Stimulated activated naive CD8-positive, alpha-beta T cell treated with anti-CD3 and anti-CD28 coated beads, Interleukin-15, Interleukin-2, amounts not matched to agents 100 U/mL and 50 U/mL, for 24 hours (primary cell): ENCODE measurements around the gene OSBPL3.

Experiments
- ATAC-seq: fragments of 150-1000 bp; cut with Tn5 transposase; one replicate; pipeline ENCODE4 v1.10.0; 2021
- DNase-seq: peaks from one replicate; pipeline ENCODE4 v3.0.0; 2021

OSBPL3 gene

DNA sequence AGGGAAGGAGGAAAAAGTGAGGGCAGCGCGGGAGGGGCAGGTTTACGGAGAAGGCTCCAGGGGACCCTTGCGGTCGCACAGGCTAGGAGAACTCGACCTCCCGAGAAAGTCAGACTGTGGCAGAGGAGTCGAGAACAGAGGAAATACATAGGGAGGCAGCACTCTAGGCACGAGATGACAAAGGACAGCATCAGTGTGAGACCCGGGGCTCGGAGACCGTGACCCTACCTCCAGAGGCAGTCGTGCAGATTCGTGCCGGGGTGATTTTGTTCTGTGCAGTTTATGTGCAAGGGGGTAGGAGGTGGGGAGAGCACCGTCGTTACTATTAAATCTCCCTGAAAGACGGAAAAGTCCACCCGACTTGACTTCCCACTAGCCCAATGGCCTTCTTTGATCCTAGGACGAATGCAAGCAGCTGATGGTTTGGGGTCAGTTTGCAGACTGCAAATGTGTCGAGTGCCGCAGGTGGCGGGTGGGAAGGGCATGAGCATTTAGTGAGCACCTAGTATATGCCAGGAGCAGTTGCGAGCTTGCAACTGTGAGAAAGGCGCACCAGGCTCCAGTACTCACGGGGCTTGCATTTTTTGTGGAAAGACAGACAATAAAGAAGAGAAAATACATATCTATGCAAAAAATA, 674 bp upstream of the OSBPL3 start:
- DNase-seq (peak; percentile 55), ATAC-seq (peak; percentile 24)

DNA sequence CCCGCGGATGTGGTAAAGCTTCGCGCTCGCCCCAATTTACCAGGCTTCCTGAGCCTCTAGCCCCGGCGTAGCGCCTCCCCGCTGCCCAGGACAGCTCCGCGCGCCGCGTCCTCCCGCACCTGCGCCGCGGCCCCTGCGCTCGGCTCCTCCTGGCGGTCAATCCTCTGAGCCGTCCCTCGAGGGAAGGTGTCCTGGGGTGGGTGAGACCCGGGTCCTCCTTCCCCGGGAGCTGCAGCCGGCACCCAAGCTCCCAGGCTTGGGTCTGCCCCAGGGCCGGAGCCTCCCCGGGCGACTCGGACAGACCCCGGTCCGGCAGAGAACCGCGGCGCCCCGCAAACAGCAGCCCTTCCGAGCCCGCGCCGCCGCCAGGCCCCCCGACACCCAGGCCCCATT, 512 bp downstream of the OSBPL3 start:
- DNase-seq = peak; percentile 81
- peak; percentile 42 for ATAC-seq

DNA sequence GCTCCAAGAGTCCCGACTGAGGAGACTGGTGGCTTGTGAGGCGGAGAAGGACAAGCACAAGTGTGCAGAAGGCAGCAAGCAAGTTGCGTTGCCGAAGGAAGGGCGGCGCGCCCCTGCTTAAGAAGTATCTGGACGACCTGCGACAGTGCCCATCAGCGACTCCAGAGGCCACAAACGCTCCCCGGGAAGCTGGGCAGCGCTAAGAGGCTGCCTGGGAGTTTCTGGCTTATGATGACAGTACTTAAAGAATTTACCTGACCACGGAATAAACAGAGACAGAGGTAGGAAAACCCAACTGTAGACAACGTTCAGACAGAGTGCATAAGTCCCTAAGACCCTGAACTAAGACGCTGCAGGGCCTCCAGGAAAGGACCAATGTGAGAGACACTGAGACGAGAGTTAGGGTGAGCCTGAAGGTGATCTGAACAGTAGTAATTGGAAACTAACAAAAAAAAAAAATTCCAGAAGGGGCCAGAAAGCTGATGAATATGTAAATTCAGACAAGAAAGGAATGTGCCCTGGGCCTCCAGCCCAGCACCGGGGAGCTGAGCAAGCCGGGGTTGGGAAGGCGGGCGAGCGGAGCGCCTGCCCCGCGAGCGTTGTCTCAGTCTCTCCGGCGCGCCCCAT, 1.0 kb downstream of the OSBPL3 start:
- DNase-seq (no peak), ATAC-seq (no peak)

DNA sequence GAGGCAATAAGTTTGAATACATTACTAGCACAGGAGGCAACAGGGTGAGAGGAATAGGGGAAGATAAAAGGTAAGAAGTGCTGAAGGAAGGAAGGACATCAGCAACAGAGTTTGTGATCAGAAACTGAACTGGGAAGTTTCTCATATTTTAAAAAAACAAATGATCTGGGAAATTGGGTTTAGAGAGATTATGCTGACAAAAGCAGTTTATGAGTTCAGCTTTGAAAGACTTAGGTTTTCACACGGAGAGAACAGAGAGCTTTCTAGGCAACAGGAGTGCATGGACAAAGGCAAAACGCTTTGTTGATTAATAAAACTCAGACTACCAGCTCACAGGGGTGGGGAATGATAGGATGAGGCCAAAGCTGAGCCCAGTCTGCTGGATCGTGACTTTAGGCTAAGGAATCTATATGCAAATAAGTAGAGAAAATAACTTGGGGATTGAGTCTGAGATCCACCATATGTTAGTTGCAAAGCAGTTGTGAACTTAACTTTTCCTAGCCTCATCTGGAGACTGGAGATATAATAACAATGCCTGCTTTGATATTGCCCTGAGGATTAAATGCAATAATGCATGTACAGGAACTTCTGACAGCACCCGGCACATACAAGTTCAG, 4.2 kb downstream of the OSBPL3 start:
- DNase-seq = no peak
- ATAC-seq = no peak

DNA sequence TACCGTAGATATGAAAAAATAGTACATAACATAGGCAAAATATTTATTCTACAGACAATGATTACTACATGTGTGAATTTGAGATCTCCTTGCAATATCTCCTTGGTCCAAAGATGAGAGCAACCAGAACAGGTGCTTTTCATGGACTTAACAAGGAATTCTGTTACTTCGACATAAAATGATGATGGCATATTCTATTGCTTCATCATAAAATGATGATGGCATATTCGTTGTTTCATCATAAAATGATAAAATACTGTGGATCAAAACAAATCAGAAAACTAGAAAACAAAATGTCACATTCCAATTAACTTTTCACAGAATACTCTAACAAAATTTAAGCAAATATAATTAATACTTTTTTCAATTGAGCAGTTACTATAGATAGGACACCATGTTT, 4.8 kb downstream of the OSBPL3 start:
- no peak for ATAC-seq

DNA sequence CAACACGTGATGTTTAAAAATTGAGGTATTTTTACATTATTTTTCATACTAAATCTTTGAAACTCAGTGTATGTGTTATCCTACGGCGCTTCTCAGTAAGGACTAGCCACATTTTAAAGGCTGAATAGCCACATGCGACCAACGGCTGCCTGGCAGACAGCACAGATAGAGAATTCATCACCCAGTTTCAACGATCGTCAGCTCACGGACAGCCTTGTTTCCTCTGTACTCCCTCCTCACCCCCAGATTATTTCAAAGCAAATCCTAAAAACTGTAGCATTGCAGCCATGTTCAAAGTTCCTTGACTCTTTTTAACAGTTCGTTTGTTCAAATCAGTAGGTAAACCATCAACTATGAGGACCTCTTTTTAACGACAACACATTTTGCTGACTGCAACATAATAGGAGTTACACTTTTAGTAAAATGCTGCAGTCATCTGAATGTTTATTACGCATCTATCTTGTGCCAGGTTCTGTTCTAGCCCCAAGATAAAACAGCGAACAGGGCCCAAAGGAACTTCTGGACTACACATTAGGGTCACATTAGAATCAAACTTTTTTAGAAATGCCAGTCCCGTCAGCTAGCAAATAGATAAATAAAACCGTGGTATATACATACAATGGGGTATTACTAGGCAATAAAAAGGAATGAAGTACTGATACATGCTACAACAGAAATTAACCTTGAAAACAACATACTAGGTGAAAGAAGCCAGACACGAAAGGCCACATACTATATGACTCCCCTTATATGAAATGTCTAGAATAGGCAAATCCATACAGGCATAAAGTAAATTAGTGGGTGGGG, 5.7 kb downstream of the OSBPL3 start:
- no peak for DNase-seq
- no peak for ATAC-seq

More for the DNA sequence above, 4.8 kb downstream of the OSBPL3 start:
- DNase-seq = no peak

DNA sequence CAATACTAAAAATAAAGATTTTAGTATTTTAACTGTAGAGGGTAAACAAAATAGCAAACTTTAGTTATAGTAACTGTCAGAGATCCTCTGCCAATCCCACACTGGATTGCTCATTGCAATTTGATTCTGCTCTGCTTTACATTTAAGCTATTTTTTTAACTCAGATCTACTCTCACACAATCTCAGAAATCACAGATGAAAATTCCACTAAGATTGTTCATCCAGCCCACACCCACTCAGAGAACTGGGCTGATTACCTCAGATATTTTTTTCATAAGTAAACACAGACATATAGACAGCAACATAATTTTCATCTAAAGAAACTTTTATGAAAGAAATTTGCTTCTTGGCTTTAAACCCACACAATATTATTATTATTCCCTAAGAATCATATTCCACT, 7.0 kb downstream of the OSBPL3 start:
- no peak for ATAC-seq
- no peak for DNase-seq

DNA sequence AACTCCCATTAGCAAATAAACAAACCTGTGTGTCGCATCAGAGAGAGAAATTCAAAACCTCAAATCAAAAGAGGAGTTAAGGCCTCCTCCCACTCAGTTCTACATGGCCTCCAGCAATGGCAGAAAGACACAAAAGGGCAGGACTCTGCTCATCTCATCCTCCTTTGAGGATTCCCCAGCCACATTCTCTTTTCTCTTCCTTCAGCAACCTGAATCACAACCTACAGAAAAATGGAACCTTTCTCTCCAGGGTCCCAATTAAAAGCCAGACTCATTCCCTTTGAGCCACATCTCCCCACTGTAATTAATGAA, 7.9 kb downstream of the OSBPL3 start:
- ATAC-seq = peak; percentile 26
- DNase-seq = no peak

DNA sequence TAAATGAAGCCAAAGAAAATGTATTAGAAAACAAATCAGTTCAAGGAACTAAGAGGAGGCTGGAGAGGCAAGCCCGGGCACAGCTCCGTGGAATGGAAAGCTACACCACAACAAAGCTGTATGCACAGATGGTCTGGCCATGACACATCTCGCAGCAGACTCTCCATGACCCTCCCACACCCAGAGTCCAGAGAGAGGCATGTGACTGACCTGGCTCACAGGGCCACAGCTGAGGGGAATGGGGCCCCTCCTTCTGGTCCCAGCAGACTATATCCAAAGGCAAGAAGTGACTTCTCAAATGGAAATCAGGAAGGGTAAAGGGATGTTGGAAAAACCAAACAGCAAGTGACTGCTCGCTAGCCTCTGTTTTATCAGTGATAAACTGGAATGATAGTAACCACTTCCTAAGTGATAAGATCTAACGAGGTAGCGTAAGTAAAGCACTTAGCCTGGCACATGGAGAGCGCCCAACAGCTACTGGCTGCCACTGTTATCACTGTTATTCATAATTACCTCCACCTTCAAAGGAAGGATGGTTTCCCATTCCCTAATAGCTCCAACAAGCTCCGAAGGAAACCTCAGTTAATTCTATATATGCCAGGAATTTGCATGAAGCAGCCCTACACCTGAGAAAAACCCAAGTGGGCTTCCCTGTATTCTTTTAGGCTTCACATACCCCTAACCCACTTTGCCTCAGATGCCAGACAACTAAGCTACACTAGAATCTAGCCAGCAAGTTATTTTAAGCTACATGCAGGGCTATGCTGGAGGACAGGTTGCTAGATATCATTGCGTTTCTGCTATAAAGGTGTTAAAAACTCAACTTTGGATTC, 8.4 kb downstream of the OSBPL3 start:
- ATAC-seq (peak; percentile 33), DNase-seq (peak; percentile 20)

DNA sequence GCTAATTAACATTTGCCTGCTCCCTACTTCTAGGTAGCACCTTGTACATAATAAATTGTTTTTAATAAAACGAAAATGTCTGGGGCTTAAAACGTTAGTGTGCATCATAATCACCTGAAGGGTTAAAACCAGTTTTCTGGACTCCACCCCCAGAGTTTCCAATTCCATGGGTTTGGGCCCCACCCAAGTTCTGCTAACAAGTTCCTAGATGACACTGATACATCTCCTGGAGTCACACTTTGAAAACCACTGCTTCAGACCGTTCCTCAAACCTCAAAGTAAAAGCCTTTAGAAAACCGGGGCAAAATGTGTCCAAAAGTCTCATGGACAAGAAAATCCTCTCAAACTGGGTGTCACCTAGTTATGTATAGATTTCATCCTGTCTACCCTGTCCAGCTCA, 9.3 kb downstream of the OSBPL3 start:
- DNase-seq (no peak), ATAC-seq (no peak)

DNA sequence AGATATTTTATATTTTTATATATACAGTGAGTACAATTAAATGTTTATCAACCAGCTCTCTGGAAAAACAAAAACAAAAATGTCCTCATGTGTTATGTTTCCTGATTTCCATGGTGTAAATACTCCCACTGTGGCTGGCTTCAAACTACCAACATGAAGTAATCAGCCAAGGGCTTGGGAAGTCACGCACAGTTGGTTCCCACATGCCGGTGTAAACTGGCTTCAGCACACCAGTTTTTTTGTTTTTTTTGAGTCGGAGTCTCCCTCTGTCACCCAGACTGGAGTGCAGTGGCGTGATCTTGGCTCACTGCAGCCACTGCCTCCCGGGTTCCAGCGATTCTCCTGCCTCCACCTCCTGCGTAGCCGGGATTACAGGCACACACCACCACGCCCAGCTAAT, 11.8 kb downstream of the OSBPL3 start:
- DNase-seq (no peak), ATAC-seq (no peak)

DNA sequence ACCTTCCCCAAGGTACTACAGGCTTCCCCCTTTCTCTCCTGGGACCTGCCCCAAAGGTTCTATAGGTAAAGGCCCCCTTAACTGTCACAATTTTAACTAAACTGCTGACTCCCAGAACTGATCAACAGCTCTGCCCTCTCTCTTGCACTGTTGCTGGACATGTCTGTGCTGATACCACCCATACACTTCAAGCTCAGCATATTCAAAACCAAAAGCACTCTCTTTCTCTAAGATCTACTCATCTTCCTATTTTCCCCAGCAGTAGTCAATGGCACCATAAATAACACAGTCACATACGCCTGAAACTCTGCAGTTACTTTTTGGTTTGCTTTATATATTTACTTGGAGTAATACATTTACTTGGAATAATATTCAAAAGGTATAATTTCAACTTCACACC, 12.3 kb downstream of the OSBPL3 start:
- no peak for ATAC-seq
- no peak for DNase-seq

DNA sequence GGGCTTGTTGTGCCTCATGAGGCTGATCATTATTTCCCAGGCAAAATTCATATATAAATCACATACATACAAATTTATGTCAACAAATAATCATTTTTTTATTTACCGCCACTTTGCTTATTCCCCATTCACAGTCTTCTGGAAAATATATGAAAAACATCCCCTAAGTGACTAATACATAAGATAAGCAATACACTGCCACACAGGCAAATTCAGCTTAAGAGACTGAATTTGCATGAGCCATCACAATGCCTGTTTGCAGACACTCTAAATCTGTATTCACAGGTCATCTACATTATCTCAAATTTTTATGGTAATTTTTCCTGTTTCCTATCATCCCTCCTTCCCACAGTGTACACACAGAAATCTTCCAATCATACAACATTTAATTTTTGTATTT, 13.2 kb downstream of the OSBPL3 start:
- ATAC-seq = no peak

DNA sequence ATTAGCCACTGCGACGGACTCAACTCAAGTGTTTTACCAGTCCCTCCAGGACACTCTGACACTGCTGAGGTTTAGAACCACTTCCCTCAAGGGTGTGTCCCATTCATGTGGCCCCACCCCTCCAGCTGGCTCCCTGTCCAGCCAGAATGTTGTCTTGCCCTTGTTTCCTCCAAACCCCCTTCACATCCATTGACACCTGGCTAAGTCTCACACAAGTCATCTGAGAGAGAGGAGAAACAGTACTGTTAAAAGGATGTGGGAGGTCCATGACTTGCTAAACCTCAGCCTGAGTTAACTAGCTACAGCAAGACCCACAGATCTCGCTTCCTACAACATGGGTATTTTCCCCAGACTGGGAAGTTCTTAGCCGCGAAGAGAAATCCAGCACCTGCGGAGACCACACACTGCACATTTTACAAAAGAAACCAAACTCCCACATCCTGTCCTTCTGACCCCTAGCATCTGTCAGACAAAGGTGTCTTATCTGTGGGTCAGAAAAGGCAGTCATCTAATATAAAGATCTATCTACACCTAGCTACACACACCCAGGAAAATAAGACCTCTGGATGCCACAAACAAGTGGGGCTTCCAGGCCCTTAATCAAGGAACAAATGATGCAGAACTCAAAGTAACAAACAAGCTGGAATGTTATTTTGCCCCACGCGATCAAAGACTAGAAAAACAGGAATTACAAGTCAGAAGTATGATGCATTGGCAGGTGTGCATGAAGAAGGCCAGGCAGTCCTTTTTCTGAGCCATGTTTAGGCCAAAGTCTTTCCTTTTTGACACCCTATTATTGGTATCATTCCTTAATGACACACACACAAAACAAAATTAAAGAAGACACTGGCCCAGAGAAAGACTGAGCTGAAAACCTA, 13.9 kb downstream of the OSBPL3 start:
- ATAC-seq (peak; percentile 90), DNase-seq (peak; percentile 50)

More for the DNA sequence above, 13.2 kb downstream of the OSBPL3 start:
- DNase-seq = no peak

DNA sequence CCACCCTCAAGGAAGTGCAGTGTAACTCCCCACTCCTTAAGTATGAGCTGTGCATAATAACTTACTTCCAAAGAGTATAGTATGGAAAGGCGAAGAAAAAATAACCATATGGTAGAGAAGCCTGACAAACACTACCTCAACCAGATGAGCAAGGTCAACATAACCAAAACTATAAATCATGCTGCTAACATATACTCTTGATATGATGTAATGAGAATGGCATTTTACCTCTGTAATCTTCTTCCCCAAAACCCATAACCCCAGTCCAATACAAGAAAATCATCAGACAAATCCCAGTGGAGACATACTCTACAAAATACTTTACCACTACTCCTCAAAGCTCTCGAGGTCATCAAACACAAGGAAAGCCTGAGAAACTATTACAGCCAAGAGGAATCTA, 15.8 kb downstream of the OSBPL3 start:
- DNase-seq (no peak), ATAC-seq (no peak)

DNA sequence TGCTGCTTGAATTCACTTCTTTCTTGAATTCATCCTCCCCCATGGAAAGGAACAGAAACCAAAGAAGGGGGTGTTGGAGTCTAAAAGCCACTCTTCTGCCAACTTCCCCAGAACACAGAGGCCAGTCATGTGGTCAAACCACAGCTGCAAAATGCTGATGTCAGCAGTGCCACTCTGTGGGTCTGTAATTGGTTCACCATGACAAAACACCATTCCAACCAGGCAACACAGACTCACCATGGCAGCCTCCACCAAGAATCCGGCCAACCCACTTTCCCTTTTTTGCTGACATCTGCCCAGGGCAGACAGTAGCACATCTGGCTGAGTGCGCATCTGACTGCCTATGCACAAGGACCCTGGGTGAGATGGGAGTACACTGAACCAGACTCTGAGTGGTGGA, 16.8 kb downstream of the OSBPL3 start:
- peak; percentile 67 for DNase-seq
- ATAC-seq = peak; percentile 62

DNA sequence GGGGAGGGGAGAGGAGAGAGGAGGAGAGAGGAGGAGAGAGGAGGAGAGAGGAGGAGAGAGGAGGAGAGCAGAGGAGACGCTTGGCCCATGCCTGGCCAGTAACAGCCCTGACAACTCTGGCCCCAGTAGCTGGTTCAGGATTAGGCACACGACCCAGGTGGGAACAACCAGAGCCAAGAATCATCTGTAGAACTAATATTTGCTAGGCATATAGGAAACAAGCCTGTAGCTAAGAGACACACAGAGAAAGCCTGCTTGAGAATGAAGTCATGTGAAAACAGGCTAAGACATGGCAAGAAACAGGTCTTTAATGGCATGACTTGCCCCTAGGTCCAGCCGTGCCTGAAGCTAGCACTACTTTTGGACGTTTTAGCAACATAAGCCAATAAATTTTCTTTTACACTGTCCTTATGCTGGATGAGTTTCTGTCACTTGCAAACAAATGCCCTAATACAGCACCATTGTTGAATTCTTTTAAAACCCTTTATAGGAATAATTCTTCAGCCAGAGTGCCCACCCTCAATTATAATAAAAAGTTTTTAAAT, 17.5 kb downstream of the OSBPL3 start:
- ATAC-seq (no peak), DNase-seq (no peak)

DNA sequence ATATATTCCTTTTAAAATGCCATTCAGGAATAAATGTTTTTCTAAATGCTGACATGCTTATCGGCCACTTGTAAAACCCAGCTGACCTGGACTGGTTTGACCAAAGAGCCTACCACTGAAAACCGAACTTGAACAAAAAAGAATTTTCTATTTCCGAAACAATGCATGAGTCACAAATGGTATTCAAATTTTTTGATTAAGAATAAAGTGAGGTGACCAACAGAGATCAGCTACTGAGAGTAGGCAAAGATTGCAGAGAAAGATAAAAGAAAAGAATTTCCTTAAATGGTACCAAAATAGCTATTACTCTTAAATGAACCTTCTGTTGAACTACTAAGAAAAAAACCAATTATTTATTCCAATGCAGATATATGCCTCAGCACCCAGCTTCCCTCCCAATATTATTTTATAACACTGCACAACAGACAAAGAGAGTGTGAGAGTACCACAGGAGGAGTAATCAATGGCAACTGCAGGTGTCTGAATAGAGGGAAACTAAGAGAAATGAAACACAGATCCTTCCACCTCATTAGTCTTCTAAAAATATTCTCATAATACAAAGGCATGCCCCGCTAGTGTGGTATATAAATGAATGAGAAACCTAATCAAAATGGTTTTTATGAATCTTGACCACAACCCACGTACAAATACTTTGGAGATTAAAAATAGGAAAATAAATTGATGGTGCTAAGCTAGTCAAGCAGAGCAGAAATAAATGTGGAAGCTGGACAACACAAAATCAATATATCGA, 20.1 kb downstream of the OSBPL3 start:
- ATAC-seq (no peak), DNase-seq (no peak)

DNA sequence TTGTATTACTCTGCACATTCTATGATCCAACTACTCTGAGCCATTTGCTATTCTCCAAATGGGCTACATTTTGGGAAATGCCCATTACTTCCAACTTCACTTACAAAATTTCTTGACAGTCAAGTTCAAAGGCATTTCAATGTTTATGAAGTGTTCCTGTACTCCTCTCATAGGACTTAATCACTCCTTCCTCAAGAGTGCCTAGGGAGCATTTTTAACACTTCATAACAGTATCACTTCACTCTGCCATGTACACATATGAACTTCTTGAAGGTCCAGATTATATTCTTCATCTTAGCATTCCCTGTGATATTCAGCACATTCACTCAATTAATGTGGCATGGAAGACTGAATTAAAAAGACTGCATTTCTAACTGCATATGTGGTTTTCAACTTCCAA, 21.6 kb downstream of the OSBPL3 start:
- DNase-seq (no peak), ATAC-seq (no peak)

DNA sequence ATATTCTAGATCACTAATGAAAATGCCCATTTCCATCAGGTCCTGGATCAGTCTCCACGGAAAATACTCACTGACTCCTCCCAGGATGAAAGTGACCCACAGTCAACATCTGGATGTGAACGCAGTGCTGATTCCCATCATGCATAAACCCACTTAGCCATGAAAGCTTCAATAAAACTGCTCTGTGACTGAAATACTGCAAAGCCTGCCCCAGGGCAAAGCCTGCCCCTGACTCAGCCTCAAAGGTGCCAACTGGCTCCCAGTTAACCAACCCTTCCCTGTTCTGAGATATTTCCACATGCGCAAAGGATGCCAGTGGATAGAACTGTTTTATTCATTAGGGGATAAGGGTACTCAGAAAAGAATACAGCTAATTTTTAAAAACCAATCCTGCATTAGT, 24.0 kb downstream of the OSBPL3 start:
- DNase-seq (no peak), ATAC-seq (no peak)
